T-helper 1 cell treated with Interleukin-12 subunit alpha and Interleukin-12 subunit beta and Interleukin-4 antibody, amounts not matched to agents 30 μg/mL and 1 μg/mL, for 36 hours (primary cell): ENCODE data around the gene SETBP1.

Experiments used
- H3K27ac Mint-ChIP-seq: one replicate; pipeline ENCODE4 v1.8.0; 2021; ENCODE audit warnings: mild to moderate bottlenecking, mixed read lengths
- H3K27me3 Mint-ChIP-seq: one replicate; pipeline ENCODE4 v1.8.0; 2021; ENCODE audit warnings: low read depth, mixed read lengths
- H3K36me3 Mint-ChIP-seq: one replicate; pipeline ENCODE4 v1.8.0; 2021; ENCODE audit warnings: low read depth, mixed read lengths
- H3K4me1 Mint-ChIP-seq: one replicate; pipeline ENCODE4 v1.8.0; 2021; ENCODE audit warnings: low read depth, mixed read lengths
- H3K4me3 Mint-ChIP-seq: one replicate; pipeline ENCODE4 v1.8.0; 2021; ENCODE audit warnings: mild to moderate bottlenecking, moderate library complexity, mixed read lengths
- H3K9me3 Mint-ChIP-seq: one replicate; pipeline ENCODE4 v1.8.0; 2021; ENCODE audit warnings: mixed read lengths

The SETBP1 gene

GRCh38 chr18:44960580-44960979 is 279.9 kb downstream of the SETBP1 start:
- Mint-ChIP-seq H3K27me3 (peaks cover 4% of the 10 kb centered on the region), H3K36me3 (no peaks in the 10 kb centered on the region), H3K27ac (no peak overlapping the region), H3K4me3 (no peak overlapping the region), H3K4me1 (no peaks in the 10 kb centered on the region), H3K9me3 (no peaks in the 10 kb centered on the region)

- H3K27ac Mint-ChIP-seq: no peak overlapping the region
- peaks cover 2% of the 10 kb centered on the region for H3K4me1 Mint-ChIP-seq
- no peak overlapping the region for H3K4me3 Mint-ChIP-seq
- no peaks in the 10 kb centered on the region for H3K36me3 Mint-ChIP-seq
- H3K9me3 Mint-ChIP-seq: no peaks in the 10 kb centered on the region
- peaks cover 4% of the 10 kb centered on the region for H3K27me3 Mint-ChIP-seq
Measured at GRCh38 chr18:44961288-44961995, 280.8 kb downstream of the SETBP1 start.

GRCh38 chr18:44967599-44967998 is 286.9 kb downstream of the SETBP1 start:
- Mint-ChIP-seq H3K27ac (no peak overlapping the region), H3K27me3 (peaks cover 4% of the 10 kb centered on the region), H3K9me3 (no peaks in the 10 kb centered on the region), H3K4me3 (no peak overlapping the region), H3K4me1 (peaks cover 2% of the 10 kb centered on the region), H3K36me3 (no peaks in the 10 kb centered on the region)

GRCh38 chr18:44968336-44968735 is 287.6 kb downstream of the SETBP1 start:
- Mint-ChIP-seq H3K4me1 (peaks cover 2% of the 10 kb centered on the region), H3K36me3 (no peaks in the 10 kb centered on the region), H3K9me3 (no peaks in the 10 kb centered on the region), H3K4me3 (no peak overlapping the region), H3K27me3 (peaks cover 4% of the 10 kb centered on the region), H3K27ac (no peak overlapping the region)

- H3K36me3 Mint-ChIP-seq: no peaks in the 10 kb centered on the region
- H3K4me1 Mint-ChIP-seq: peaks cover 4% of the 10 kb centered on the region
Measured at GRCh38 chr18:44969214-44969795, 288.6 kb downstream of the SETBP1 start.

GRCh38 chr18:44973282-44973681 is 292.6 kb downstream of the SETBP1 start:
- Mint-ChIP-seq H3K36me3 (no peaks in the 10 kb centered on the region), H3K9me3 (no peaks in the 10 kb centered on the region), H3K27ac (no peak overlapping the region), H3K4me1 (peaks cover 2% of the 10 kb centered on the region), H3K4me3 (no peak overlapping the region), H3K27me3 (no peaks in the 10 kb centered on the region)

More at GRCh38 chr18:44969214-44969795, 288.6 kb downstream of the SETBP1 start:
- H3K9me3 Mint-ChIP-seq: no peaks in the 10 kb centered on the region
- no peak overlapping the region for H3K27ac Mint-ChIP-seq
- peaks cover 4% of the 10 kb centered on the region for H3K27me3 Mint-ChIP-seq
- no peak overlapping the region for H3K4me3 Mint-ChIP-seq

GRCh38 chr18:44974174-44974573 is 293.5 kb downstream of the SETBP1 start:
- Mint-ChIP-seq H3K27me3 (no peaks in the 10 kb centered on the region), H3K4me1 (peaks cover 2% of the 10 kb centered on the region), H3K27ac (no peak overlapping the region), H3K9me3 (no peaks in the 10 kb centered on the region), H3K36me3 (no peaks in the 10 kb centered on the region), H3K4me3 (no peak overlapping the region)

GRCh38 chr18:44977856-44978255 is 297.2 kb downstream of the SETBP1 start:
- no peaks in the 10 kb centered on the region for H3K27me3 Mint-ChIP-seq
- peaks cover 2% of the 10 kb centered on the region for H3K4me1 Mint-ChIP-seq
- H3K36me3 Mint-ChIP-seq: no peaks in the 10 kb centered on the region
- H3K4me3 Mint-ChIP-seq: no peak overlapping the region
- no peak overlapping the region for H3K27ac Mint-ChIP-seq
- no peaks in the 10 kb centered on the region for H3K9me3 Mint-ChIP-seq

- Mint-ChIP-seq H3K27ac (no peak overlapping the region), H3K4me1 (no peaks in the 10 kb centered on the region), H3K27me3 (no peaks in the 10 kb centered on the region), H3K4me3 (no peak overlapping the region), H3K36me3 (no peaks in the 10 kb centered on the region), H3K9me3 (no peaks in the 10 kb centered on the region)
Measured at GRCh38 chr18:44979748-44980147, 299.1 kb downstream of the SETBP1 start.

- Mint-ChIP-seq H3K27ac (no peak overlapping the region), H3K9me3 (no peaks in the 10 kb centered on the region), H3K27me3 (no peaks in the 10 kb centered on the region), H3K4me1 (no peaks in the 10 kb centered on the region), H3K36me3 (no peaks in the 10 kb centered on the region), H3K4me3 (no peak overlapping the region)
Measured at GRCh38 chr18:44981121-44981520, 300.4 kb downstream of the SETBP1 start.

- no peaks in the 10 kb centered on the region for H3K4me1 Mint-ChIP-seq
Measured at GRCh38 chr18:44986933-44987332, 306.2 kb downstream of the SETBP1 start.

GRCh38 chr18:44987371-44987770 is 306.7 kb downstream of the SETBP1 start:
- Mint-ChIP-seq H3K4me1 (no peaks in the 10 kb centered on the region), H3K36me3 (no peaks in the 10 kb centered on the region), H3K27ac (no peak overlapping the region), H3K4me3 (no peak overlapping the region), H3K27me3 (no peaks in the 10 kb centered on the region), H3K9me3 (peaks cover 6% of the 10 kb centered on the region)

More at GRCh38 chr18:44986933-44987332, 306.2 kb downstream of the SETBP1 start:
- H3K4me3 Mint-ChIP-seq: no peak overlapping the region
- H3K27ac Mint-ChIP-seq: no peak overlapping the region
- H3K36me3 Mint-ChIP-seq: no peaks in the 10 kb centered on the region
- peaks cover 6% of the 10 kb centered on the region for H3K9me3 Mint-ChIP-seq
- H3K27me3 Mint-ChIP-seq: no peaks in the 10 kb centered on the region

GRCh38 chr18:44988821-44989587 is 308.3 kb downstream of the SETBP1 start:
- Mint-ChIP-seq H3K36me3 (no peaks in the 10 kb centered on the region), H3K27ac (no peak overlapping the region), H3K4me3 (no peak overlapping the region), H3K9me3 (peaks cover 6% of the 10 kb centered on the region), H3K4me1 (no peaks in the 10 kb centered on the region), H3K27me3 (no peaks in the 10 kb centered on the region)

- Mint-ChIP-seq H3K36me3 (no peaks in the 10 kb centered on the region), H3K9me3 (no peaks in the 10 kb centered on the region), H3K27ac (no peak overlapping the region)
Measured at GRCh38 chr18:44996261-44996660, 315.6 kb downstream of the SETBP1 start.

GRCh38 chr18:44997174-44997573 is 316.5 kb downstream of the SETBP1 start:
- H3K27ac Mint-ChIP-seq: no peak overlapping the region
- H3K4me1 Mint-ChIP-seq: no peaks in the 10 kb centered on the region
- no peak overlapping the region for H3K4me3 Mint-ChIP-seq
- H3K9me3 Mint-ChIP-seq: no peaks in the 10 kb centered on the region
- no peaks in the 10 kb centered on the region for H3K27me3 Mint-ChIP-seq
- no peaks in the 10 kb centered on the region for H3K36me3 Mint-ChIP-seq

More at GRCh38 chr18:44996261-44996660, 315.6 kb downstream of the SETBP1 start:
- no peaks in the 10 kb centered on the region for H3K27me3 Mint-ChIP-seq
- no peak overlapping the region for H3K4me3 Mint-ChIP-seq
- H3K4me1 Mint-ChIP-seq: no peaks in the 10 kb centered on the region
